Left lung (tissue), 10 donors: Measurements from ENCODE around the gene AMBP. TPM values are rescaled to one million over a fixed set of nuclear protein-coding genes. Genes with fewer than 3 reads are reported as not detected.

Experiments
- ATAC-seq: fragments of 200-7000 bp; cut with Tn5 transposase; one replicate; pipeline ENCODE4 v1.9.1; 2020; ENCODE audit warnings: moderate library complexity
- DNase-seq, 4 donors: peaks; one replicate each; pipeline ENCODE4 v3.0.0-alpha.2; 2013 to 2020
- H3K27ac ChIP-seq, 2 donors: fragments of 200-600 bp; sonication (generic) in 1 of 2; one replicate each; pipeline versions ENCODE4 v1.5.0 to v1.8.0; 2020 to 2021
- H3K27me3 ChIP-seq, 2 donors: fragments of 200-600 bp; sonication (generic) in 1 of 2; one replicate each; pipeline versions ENCODE4 v1.5.0 to v1.8.0; 2020 to 2021
- H3K36me3 ChIP-seq, 2 donors: fragments of 200-600 bp; sonication (generic) in 1 of 2; one replicate each; pipeline versions ENCODE4 v1.5.0 to v1.8.0; 2020 to 2021
- H3K4me1 ChIP-seq, 2 donors: fragments of 200-600 bp; one replicate each; pipeline ENCODE4 v1.8.0; 2021
- H3K4me3 ChIP-seq, 2 donors: fragments of 200-600 bp; sonication (generic) in 1 of 2; one replicate each; pipeline versions ENCODE4 v1.5.0 to v1.8.0; 2020 to 2021; ENCODE audit warnings: mild to moderate bottlenecking in 1 of 2
- H3K9me3 ChIP-seq, 2 donors: fragments of 200-600 bp; sonication (generic) in 1 of 2; one replicate each; pipeline versions ENCODE4 v1.5.0 to v1.8.0; 2020 to 2021
- CTCF ChIP-seq, 2 donors: fragments of 200-600 bp; sonication (generic) in 1 of 2; IDR thresholded peaks; one replicate each; pipeline versions ENCODE4 v1.5.0 to v1.8.0; 2021; ENCODE audit warnings: antibody characterized with exemption in 2 of 2
- intact Hi-C, 2 donors: fragments of 100-400 bp; cut with DNase I; formaldehyde crosslinking; loops; one replicate each; pipeline versions ENCODE4 v1.11.2 to v1.14.2; 2022
- polyA plus RNA-seq, 6 donors: library from polyadenylated mRNA; unstranded; fragments of 120-200 nt; gene quantifications; one replicate each; pipeline ENCODE4 v1.2.1, GENCODE V29; 2013; ENCODE audit not compliant: insufficient read length in 6 of 6
- total RNA-seq, 2 donors: library from RNA; stranded (reverse); fragmentation: NEBNext Ultra II Directional; extraction: Animal tissue kit (Norgen Biotek cat#: 25700); gene quantifications; one replicate each; pipeline ENCODE4 v1.2.1, GENCODE V29; 2021
- donor health status: DM: no; HTN: yes; CAD: no.
- donor health status: DM: no; HTN: no; CAD: no.

The AMBP gene
- total and polyA plus RNA-seq, 8 donors: 1.2 to 5.5 (median 2.5) TPM; not detected in 1

DNA sequence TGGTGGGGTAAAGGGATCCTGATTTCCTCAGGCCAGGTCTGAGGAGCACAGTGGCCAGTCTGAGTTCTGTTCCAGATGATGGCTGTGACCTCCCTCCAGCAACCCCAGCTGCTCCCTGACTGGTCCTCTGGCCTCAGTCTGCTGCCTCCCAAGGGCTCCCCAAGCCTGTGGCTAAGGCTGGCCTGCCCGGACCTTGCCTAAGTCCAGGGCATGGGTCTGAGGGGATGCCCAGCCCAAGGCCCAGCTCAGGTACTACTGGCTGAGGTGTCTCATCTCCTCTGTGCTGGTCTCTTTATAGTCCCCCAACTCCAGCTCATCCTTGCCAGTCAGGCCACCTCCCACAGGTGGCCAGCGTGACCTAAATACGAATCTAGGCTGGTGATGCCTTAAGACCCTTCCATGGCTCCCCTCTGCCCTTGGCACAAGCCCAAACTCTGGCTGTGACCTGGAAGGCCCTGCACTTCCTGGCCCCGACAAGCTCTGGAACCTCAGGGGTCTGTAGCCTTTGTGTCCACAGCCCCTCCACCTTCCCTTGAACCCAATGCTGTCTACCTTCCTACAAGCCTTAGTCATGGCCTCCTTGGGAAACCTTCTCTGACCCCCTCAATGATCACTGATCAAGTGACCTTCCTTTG, 11.2 kb upstream of the AMBP start:
- Histone ChIP-seq H3K27me3 (no peaks in the 10 kb centered on the region), H3K27ac (no peak overlapping the region), H3K4me3 (no peak overlapping the region), H3K36me3 (no peaks in the 10 kb centered on the region), H3K4me1 (no peaks in the 10 kb centered on the region), H3K9me3 (no peaks in the 10 kb centered on the region)
- ATAC-seq (no peak), DNase-seq (no peak)
- TF ChIP-seq CTCF (IDR thresholded peaks at IDR 0.05): no peak
- intact Hi-C loops: no loop called here

GRCh38 chr9:114088571-114089170, 10.6 kb upstream of the AMBP start:
- no peaks in the 10 kb centered on the region for H3K36me3 ChIP-seq
- TF ChIP-seq CTCF (IDR thresholded peaks at IDR 0.05): no peak
- no peak overlapping the region for H3K4me3 ChIP-seq
- no peaks in the 10 kb centered on the region for H3K9me3 ChIP-seq
- intact Hi-C loops: no loop called here
- no peak overlapping the region for H3K27ac ChIP-seq
- no peak for ATAC-seq
- no peaks in the 10 kb centered on the region for H3K27me3 ChIP-seq
- no peak for DNase-seq
- no peaks in the 10 kb centered on the region for H3K4me1 ChIP-seq

DNA sequence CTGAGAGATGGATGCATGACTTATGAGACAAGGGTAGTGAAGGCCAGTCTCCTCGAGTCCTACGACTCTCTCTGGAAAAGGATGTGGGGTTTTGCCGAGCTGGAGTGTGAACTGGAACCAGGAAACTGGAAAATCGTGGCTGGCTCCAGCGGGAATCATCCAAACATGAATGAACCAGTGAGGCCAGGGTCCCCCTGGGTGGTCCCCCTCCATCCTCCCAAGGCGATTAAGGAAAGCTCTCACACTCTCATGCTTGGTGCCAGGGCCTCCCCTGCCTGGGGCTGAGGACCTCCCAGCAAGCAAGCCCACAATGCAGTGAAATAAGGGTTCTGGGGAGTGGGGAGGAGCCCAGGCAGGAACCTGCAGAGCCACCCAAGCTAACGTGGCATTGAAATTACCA, 9.6 kb upstream of the AMBP start:
- no peaks in the 10 kb centered on the region for H3K36me3 ChIP-seq
- intact Hi-C loops: no loop called here
- ATAC-seq: no peak

GRCh38 chr9:114086607-114087006, 8.5 kb upstream of the AMBP start:
- intact Hi-C loops: no loop called here
- Histone ChIP-seq H3K4me3 (no peak overlapping the region), H3K27me3 (no peaks in the 10 kb centered on the region), H3K36me3 (no peaks in the 10 kb centered on the region), H3K27ac (no peak overlapping the region), H3K9me3 (no peaks in the 10 kb centered on the region), H3K4me1 (no peaks in the 10 kb centered on the region)
- TF ChIP-seq CTCF (IDR thresholded peaks at IDR 0.05): no peak
- no peak for ATAC-seq
- no peak for DNase-seq

More for the DNA sequence above, 9.6 kb upstream of the AMBP start:
- Histone ChIP-seq H3K4me1 (no peaks in the 10 kb centered on the region), H3K4me3 (no peak overlapping the region), H3K27ac (no peak overlapping the region), H3K9me3 (no peaks in the 10 kb centered on the region), H3K27me3 (no peaks in the 10 kb centered on the region)
- DNase-seq: no peak
- TF ChIP-seq CTCF (IDR thresholded peaks at IDR 0.05): no peak

DNA sequence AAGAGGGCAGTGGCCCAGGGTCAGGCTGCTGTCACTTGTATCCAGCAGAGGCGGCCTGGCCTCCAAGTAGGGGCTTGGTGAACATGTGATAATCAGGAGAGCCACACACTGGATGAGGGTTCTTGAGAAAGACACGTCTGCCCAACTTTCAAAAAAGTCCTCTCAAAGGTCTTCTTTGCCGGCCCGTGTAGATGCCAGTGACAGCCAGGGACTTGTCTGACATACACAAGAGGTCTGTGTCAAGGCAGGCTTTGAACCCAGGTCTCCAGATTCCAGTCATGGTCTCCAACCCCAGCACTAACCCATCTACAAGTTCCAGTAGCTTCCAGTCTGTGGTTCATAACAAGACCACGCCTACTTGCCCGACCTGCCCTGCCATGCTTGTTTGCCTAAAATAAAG, 7.9 kb upstream of the AMBP start:
- H3K9me3 ChIP-seq: no peaks in the 10 kb centered on the region
- H3K4me3 ChIP-seq: no peak overlapping the region
- no peak overlapping the region for H3K27ac ChIP-seq
- intact Hi-C loops: no loop called here
- no peak for DNase-seq
- ATAC-seq: no peak
- H3K27me3 ChIP-seq: no peaks in the 10 kb centered on the region
- TF ChIP-seq CTCF (IDR thresholded peaks at IDR 0.05): no peak
- no peaks in the 10 kb centered on the region for H3K4me1 ChIP-seq
- H3K36me3 ChIP-seq: no peaks in the 10 kb centered on the region
